Activated CD4-positive, alpha-beta T cell treated with anti-CD3 and anti-CD28 coated beads, Interleukin-2, amount 50 U/mL, for 4 hours (primary cell): ENCODE measurements around the gene GASK1B.

Experiments
- DNase-seq, 2 experiments: peaks; one replicate each; pipeline ENCODE4 v3.0.0-alpha.2; 2020

Gene GASK1B

GRCh38 chr4:158172261-158173258 lies at the start of gene GASK1B:
Gene GASK1B (minus strand): TSS chr4:158173025. CDS start chr4:158171375, 1,650 bp downstream.
- DNase-seq: no peak

- DNase-seq: no peak
Observed at GRCh38 chr4:158219623-158220022, 46.8 kb upstream of the GASK1B start.

GRCh38 chr4:158217763-158218162 lies 44.9 kb upstream of the GASK1B start:
- no peak for DNase-seq

- no peak for DNase-seq
Observed at GRCh38 chr4:158214856-158215255, 42.0 kb upstream of the GASK1B start.

- no peak for DNase-seq
Observed at GRCh38 chr4:158213466-158213865, 40.6 kb upstream of the GASK1B start.

GRCh38 chr4:158211222-158211621 lies 38.4 kb upstream of the GASK1B start:
- no peak for DNase-seq

GRCh38 chr4:158209825-158210807 lies 37.3 kb upstream of the GASK1B start, which contains the start of gene TMEM144:
Gene TMEM144 (plus strand): TSS chr4:158210486. CDS start chr4:158212668, 2,182 bp downstream.
- peak; percentile 5 to 8 for DNase-seq

GRCh38 chr4:158208963-158209640 lies 36.3 kb upstream of the GASK1B start:
- no peak for DNase-seq

DNA sequence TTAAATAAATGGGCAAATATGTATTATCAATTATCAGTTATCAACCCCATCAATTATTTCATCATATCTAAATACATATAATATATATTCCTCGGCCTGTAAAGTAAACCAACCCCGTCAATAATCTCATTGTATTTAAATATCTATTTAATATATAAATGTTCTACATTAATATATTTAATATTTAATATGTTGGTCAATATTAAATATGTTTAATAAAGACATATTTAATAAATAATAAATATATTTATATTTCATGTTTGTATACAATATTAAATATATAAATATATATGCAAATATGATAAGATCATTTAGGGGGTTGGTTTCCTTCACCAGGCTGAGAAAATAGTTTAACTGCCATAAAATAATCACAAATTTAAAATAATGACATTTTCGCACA lies 31.1 kb upstream of the GASK1B start:
- DNase-seq: no peak

GRCh38 chr4:158203436-158203835 lies 30.6 kb upstream of the GASK1B start:
- no peak for DNase-seq

DNA sequence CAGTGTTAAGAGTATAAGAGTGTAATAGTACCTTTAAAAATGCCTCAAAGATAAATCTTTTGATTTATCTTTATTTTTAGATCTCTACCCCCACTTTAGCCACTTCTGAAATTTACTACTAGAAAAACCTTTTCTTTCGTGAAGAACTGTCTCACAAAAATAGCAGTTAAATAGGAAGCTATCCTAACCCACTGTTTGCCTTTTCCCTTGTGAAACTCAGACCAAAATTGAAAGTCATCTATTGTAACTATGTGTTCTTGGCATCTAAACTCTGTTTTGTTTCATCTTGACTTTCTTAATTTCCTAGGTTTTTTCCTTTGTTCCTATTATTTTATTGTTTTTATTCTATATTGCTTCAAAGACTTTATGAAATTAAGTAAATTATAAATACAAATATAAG lies 29.7 kb upstream of the GASK1B start:
- no peak for DNase-seq

DNA sequence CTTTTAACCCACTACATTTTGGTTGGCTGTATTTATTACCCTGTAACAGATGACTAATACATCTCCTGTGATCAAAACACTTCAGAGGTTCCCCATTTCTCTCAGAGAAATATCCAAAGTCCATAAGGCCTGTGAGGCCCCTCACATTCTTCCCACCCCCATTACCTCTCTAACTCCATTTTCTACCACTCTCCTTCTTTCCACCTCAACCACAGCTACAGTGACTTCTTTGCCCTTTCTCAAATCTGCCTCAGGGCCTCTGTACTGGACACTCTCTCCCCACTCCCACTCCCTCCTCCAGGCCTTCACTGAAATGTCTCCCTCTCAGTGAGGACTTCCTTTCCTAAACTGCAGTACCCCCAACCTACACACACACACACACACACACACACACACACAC lies 29.1 kb upstream of the GASK1B start:
- DNase-seq: no peak

DNA sequence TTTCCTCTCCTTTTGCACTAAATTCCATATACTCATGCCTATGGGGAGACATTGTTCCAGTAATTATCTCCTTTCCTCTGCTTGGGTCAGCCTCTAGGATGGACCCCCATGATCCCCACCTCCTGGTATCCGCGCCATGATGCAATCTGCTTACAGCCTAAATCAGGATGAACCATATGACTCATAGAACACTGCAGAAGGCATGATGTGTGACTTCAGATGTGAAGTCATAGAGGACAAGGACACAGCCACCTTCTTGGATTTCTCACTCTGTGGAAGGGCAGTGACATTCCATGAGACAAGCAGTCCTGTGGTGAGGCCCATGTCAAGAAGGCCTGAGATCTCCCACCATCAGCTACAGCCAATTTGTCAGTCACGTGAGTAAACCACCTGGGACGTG lies 28.5 kb upstream of the GASK1B start:
- DNase-seq: no peak

GRCh38 chr4:158200214-158200613 lies 27.4 kb upstream of the GASK1B start:
- no peak for DNase-seq

DNA sequence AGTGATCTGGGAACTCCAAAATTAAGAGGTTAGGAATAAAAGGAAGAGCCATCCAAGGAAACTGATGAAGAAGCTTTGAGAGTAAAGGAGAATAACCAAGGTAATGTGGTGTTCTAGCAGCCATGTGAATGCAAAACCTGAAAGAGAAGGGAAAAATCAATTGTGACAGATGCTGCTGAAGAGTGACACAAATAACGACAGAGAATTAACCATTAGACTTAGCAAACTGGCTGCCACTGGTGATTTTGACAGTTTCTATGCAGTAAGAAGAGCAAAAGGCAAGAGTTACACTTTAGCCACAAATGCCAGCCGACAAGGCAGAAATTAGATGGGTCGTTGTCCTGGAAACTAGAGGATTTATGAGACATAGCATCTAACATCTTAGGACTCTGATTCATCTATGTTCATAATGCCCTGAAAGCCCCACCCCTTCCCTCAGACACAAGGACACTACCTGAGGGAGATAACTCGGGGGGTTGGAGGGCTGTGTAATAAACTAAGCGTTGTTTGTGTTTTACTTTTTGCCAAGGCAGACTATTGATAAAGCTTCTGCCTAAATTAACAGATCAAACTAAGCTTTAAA lies 24.5 kb upstream of the GASK1B start:
- DNase-seq: no peak

GRCh38 chr4:158195297-158195696 lies 22.5 kb upstream of the GASK1B start:
- DNase-seq: no peak

DNA sequence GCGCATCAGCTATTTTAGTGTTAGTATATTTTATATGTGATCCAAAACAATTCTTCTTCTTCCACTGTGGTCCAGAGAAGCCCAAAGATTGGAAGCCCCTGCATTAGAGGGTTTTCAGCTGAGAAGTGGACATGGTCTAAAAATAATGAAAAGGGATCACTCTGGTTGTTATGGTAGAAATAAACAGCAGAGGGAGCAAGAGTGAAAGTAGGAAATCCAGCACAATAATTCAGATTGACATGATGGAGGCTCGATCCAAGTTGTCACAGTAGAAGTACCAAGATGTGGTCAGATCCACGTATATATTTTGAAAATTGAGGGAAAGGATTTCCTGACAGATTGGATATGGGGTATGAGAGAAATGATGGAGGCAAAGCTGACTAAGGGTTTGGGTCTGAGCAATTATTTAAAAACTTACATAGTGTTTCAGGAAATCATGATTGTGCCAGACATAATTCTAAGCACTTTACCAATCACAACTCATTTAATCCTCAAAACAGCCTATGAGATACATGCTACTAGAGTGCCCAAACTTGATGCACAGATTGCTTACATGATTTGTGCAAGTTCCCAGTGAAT lies 20.4 kb upstream of the GASK1B start:
- DNase-seq: no peak

- no peak for DNase-seq
Observed at GRCh38 chr4:158192439-158193158, 19.8 kb upstream of the GASK1B start.

- no peak for DNase-seq
Observed at GRCh38 chr4:158190718-158191117, 17.9 kb upstream of the GASK1B start.

DNA sequence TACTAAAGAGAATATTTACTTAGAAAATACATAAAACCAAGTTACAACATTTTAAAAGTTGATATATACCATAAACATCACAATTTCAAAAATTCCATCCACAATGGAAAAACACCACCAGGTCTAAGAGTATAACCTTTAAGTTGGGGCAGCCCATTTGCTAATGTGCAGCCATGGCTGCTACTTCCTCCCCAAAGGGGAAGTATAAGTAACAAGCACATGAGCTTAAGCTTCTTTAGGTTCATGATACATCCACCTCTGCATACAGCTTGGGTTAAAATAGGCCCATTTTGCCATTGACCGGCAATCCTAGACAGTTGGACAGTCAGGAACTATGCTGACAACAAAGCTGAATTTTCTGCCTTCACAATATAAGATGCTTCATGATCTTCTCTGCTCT lies 16.6 kb upstream of the GASK1B start:
- DNase-seq: no peak

GRCh38 chr4:158186815-158187214 lies 14.0 kb upstream of the GASK1B start:
- no peak for DNase-seq
